HG02852 (cell line): ENCODE results near the gene GALP.
"Not testable (repeated sequence)": the region's sequence is repeated elsewhere in the genome, so short reads cannot be mapped to it uniquely, and the experiment has no call there.

Experiments used
- ATAC-seq: cut with Tn5 transposase; IDR thresholded peaks from one replicate; pipeline ENCODE4 v1.9.1; 2021; ENCODE audit warnings: mild to moderate bottlenecking, moderate library complexity; ENCODE audit not compliant: unreplicated experiment

Gene GALP

DNA sequence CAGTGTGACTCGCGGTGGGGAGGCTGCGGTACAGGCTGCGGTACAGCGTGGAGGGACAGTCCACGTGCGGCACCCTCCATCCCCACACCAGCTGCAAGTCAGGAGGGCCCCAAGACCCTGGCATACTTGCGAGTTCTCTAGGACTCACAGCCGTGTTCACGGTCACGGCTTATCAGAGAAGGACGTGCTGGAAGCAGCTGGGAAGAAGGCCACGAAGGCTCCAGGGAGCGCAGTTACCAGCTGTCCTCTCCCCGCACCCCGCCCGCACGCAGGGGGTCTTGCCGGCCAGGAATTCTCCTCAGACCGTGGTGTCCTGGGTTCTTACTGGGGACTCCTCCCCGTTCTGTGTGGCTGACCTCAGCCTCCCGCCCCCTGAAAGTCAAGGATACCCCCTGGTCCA, 28.5 kb upstream of the GALP start:
- no peak for ATAC-seq

DNA sequence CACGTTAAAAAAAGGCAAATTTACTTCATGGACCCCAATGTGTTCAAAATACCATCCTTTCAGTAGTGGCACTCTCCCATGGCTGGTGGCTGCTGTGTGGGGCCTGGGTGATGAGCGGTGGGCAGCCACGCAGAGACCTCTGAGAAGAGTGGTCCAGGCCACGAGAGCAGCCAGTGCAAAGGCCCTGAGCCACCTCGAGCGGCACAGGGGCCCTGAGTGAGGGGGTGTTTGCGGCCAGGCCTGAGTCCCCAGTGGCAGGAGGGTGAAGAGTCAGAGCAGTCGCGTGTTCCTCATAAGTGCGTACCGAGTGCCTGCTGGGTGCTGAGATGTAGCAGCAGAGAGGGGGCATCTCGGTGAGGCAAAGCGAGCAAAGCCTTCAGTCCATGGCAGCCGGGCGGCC, 27.7 kb upstream of the GALP start:
- ATAC-seq: no peak

- not testable (repeated sequence) for ATAC-seq
Measured at GRCh38 chr19:56148955-56149655, 26.7 kb upstream of the GALP start.

GRCh38 chr19:56149656-56150038, 26.2 kb upstream of the GALP start:
- no peak for ATAC-seq

- ATAC-seq: no peak
Measured at GRCh38 chr19:56150358-56150757, 25.4 kb upstream of the GALP start.

- no peak for ATAC-seq
Measured at GRCh38 chr19:56152644-56153043, 23.2 kb upstream of the GALP start.

DNA sequence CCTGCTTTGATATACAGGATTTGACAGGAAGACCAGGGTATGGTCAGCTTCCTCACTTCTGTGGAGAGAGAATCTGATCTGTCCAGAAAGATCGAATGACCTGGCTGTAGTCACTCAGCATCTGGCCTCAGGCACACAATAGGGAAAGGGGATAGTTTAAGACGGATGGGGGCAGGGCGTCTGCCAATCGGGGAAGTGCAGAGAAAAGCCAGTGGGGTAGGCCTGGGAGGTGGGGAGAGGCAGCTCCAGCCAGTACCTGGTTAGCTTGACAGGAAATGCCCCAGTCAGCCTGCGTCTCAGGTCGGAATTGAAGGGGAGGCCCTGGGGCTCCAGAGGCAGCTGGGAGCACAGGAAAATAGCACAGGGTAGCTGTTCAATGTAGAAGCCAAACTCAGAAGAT, 22.3 kb upstream of the GALP start:
- ATAC-seq: no peak

GRCh38 chr19:56155124-56155687, 20.6 kb upstream of the GALP start:
- no peak for ATAC-seq

GRCh38 chr19:56156768-56157167, 19.0 kb upstream of the GALP start:
- ATAC-seq: no peak

DNA sequence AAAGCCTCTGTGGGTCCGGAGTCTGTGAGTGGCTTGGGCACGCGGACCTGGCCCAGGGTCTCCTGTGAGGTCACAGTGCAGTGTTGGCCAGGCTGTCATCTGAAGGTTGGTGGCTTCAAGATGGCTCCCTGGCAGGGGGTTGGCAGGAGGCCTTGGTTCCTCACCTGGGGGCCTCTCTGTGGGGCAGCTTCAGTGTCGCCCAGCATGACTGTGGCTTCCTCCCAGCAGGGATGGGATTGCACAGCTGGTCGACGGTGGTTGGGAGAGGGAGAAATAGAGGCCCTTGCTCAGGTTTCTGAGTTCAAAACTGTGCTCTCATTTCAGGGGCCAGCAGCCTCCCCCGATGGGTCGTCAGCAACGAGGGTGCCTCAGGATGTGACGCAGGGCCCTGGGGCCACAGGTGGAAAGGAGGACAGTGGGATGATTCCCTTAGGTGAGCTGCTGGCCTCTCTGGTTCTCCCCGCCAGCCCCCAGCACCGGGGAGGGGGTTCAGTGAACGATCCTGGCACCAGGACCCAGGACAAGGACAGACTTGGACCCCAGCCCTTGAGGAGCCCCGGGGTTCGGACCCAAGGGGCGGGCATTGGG, 17.5 kb upstream of the GALP start:
- no peak for ATAC-seq

DNA sequence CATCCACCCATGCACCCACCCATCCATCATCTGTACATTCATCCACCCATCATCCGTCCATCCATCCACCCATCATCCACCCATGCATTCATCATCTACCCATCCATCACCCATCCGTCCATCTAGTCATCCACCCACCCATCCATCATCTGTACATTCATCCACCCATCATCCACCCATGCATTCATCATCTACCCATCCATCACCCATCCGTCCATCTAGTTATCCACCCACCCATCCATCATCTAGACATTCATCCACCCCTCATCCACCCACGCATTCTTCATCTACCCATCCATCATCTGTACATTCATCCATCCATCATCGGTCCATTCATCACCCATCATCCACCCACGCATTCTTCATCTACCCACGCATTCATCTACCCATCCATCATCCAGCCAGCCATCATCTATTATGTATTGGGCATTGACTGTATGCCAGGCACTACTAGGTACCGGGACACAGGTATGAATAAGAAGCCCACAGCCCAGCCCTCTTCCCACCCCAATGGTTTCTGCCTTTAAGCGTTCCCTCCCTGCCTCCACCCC, 16.7 kb upstream of the GALP start:
- ATAC-seq: no peak

- no peak for ATAC-seq
Measured at GRCh38 chr19:56159622-56160271, 16.1 kb upstream of the GALP start.

- no peak for ATAC-seq
Measured at GRCh38 chr19:56161534-56161933, 14.3 kb upstream of the GALP start.

GRCh38 chr19:56162258-56162657, 13.6 kb upstream of the GALP start:
- no peak for ATAC-seq

DNA sequence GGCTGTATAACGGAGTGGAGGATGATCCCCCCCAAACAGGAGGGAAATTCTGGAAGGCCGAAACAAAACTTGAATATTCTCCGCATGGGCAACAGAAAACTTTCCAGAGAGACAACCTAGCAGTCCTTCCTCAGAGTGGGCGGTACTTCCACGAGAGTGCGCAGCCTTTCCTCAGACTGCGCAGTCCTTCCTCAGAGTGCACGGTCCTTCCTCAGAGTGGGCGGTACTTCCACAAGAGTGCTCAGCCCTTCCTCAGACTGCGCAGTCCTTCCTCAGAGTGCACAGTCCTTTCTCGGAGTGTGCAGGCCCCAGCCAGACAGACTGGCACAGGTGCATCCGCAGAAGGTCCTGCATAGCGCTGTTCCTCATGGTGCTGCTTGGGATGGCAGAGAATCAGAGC, 12.7 kb upstream of the GALP start:
- no peak for ATAC-seq

- ATAC-seq: no peak
Measured at GRCh38 chr19:56167064-56167578, 8.7 kb upstream of the GALP start.

- no peak for ATAC-seq
Measured at GRCh38 chr19:56170261-56170660, 5.5 kb upstream of the GALP start.

GRCh38 chr19:56174086-56174485, 1.7 kb upstream of the GALP start:
- no peak for ATAC-seq

- ATAC-seq: no peak
Measured at GRCh38 chr19:56174550-56174949, 1.3 kb upstream of the GALP start.

DNA sequence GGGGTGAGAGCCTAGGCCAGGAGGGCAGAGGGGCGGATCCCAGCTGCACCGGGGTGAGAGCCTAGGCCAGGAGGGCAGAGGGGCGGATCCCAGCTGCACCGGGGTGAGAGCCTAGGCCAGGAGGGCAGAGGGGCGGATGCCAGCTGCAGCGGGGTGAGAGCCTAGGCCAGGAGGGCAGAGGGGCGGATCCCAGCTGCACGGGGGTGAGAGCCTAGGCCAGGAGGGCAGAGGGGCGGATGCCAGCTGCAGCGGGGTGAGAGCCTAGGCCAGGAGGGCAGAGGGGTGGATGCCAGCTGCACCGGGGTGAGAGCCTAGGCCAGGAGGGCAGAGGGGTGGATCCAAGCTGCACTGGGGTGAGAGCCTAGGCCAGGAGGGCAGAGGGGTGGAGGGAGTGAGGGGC, 502 bp downstream of the GALP start:
- ATAC-seq: not testable (repeated sequence)

DNA sequence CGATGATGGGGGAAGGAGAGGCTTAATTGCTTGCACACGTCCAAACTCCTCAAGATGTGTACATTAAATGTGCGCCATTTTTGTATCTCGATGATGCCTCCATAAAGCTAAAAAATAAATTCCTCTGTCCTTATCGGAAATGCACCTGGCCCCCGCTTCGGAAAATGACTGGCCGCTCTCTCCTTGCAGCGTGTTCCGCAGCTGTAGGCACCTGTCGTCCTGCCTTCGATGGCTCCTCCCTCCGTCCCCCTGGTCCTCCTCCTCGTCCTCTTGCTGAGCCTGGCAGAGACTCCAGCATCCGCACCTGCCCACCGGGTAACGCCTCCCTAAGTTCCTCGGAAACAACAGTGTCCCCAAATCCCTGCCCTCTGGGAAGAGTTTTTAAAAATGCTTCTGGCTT, 1.1 kb downstream of the GALP start:
- no peak for ATAC-seq
